Measurements from ENCODE around the gene UCN2. TPM values are rescaled to one million over a fixed set of nuclear protein-coding genes. Genes with fewer than 3 reads are reported as not detected.

UCN2 gene
- total and polyA plus RNA-seq, 2 of the 4 experiments (the other 2 are of a cell fraction): 0.54 to 2.7 TPM

DNA sequence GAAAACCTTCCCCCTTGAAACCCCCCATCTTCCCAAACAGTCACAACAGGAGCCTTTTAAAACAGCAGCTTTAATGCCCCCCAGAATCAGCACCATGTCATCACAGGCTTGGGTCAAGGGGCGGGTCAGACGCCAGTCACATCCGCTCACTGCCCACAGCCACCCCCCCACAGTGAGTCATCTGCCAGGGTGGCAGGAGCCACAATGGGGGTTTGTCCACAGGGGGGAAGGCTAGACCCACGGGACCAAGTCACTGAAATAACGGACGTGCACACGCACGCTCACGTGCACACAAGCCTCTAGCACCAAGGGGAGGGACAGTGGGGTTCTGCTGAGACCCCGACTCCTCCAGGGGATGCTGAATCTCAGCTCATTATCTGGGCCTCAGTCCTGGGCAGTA is 441 bp upstream of the UCN2 start:
- peak overlapping the region; percentile 79 for H2BK20ac ChIP-seq (ENCODE audit: low read depth, low read length)
- peak overlapping the region; percentile 96 for H2AK5ac ChIP-seq (ENCODE audit: low read depth, low read length)
- in situ Hi-C loops (cut with MboI; ENCODE audit: low sequenced_read_pairs) (no loop called here), intact Hi-C loops (cut with micrococcal nuclease) (no loop called here), dilution Hi-C loops (cut with HindIII; ENCODE audit: low sequenced_read_pairs, unreplicated experiment) (no loop called here)
- H4K5ac ChIP-seq (ENCODE audit: low read depth, low read length): peak overlapping the region; percentile 57
- H4K91ac ChIP-seq (ENCODE audit: insufficient read depth, low read depth, low read length): peak overlapping the region; percentile 97
- BruUV-seq (replicated peaks): TSS peak; percentile 96
- peak overlapping the region; percentile 76 for H3K14ac ChIP-seq (replicated peaks; ENCODE audit: low read depth, low read length)
- H2BK15ac ChIP-seq (ENCODE audit: low read depth, low read length): peak overlapping the region; percentile 81
- H2BK5ac ChIP-seq (ENCODE audit: low read depth, low read length, poor library complexity, severe bottlenecking): peak overlapping the region; percentile 78
- no peak overlapping the region for H3K4me3 ChIP-seq (ENCODE audit: insufficient read depth, low read depth, low read length)
- peak overlapping the region; percentile 97 for H2AK9ac ChIP-seq (replicated peaks; ENCODE audit: low read depth, low read length, poor library complexity)
- H3K4me2 ChIP-seq (ENCODE audit: low read depth, low read length): no peak overlapping the region
- no peaks in the 10 kb centered on the region; the same call in 1 of the 2 replicates for H4K20me1 ChIP-seq (ENCODE audit: insufficient read depth, low read length)
- peak overlapping the region; percentile 90 for H2BK120ac ChIP-seq (ENCODE audit: low read depth, low read length)
- no peaks in the 10 kb centered on the region for H3K9me3 ChIP-seq (ENCODE audit: control insufficient read depth, insufficient read depth, low read length)
- peaks cover 36% of the 10 kb centered on the region for H3K9me1 ChIP-seq (ENCODE audit: insufficient read depth, low read length)
- peak overlapping the region; percentile 17 for H3K18ac ChIP-seq (ENCODE audit: low read depth, low read length)
- peak overlapping the region; percentile 62 to 91 for H4K8ac ChIP-seq (ENCODE audit: low read depth in 2 of 2, low read length in 2 of 2)
- peaks cover 40% of the 10 kb centered on the region for H3K4me1 ChIP-seq (ENCODE audit: control insufficient read depth, insufficient read depth, low read length)
- H3K56ac ChIP-seq (ENCODE audit: extremely low read depth, insufficient read depth, low read length): peak overlapping the region; percentile 2; the same call in 1 of the 2 replicates
- H3K9ac ChIP-seq (ENCODE audit: low read depth, low read length): no peak overlapping the region
- H3K27ac ChIP-seq (ENCODE audit: insufficient read depth, low read length): peak overlapping the region; percentile 47
- H3K27me3 ChIP-seq (ENCODE audit: control insufficient read depth, insufficient read depth, low read length): no peaks in the 10 kb centered on the region
- 40% methylated on average over 1 of the region's 10 CpGs; no CpG with 5 or more reads in 1 of the 2 experiments for WGBS, 2 experiments (ENCODE audit: extremely low coverage in 2 of 2, insufficient read length in 1 of 2)
- DNase-seq (peak; percentile 62), ATAC-seq (ENCODE audit: low read depth) (peak; percentile 36)
- ChIA-PET POLR2A (ENCODE audit: unreplicated experiment) (interaction anchor here (0.6 kb wide), 1 partner anchor 404 kb away, joined by 6 read pairs; no protein-coding TSS in a partner anchor), CTCF (interaction anchor here (0.6 to 0.7 kb wide), 3 partner anchors 71 to 1150 kb away, joined by 3 to 4 read pairs (median 3); partner anchors contain the start of gene SLC26A6)
- H3K79me1 ChIP-seq (ENCODE audit: low read depth in 1 of 2, low read length in 2 of 2): peaks cover 14 to 56% of the 10 kb centered on the region in 2 experiments
- peaks cover 37% of the 10 kb centered on the region for H3K36me3 ChIP-seq (ENCODE audit: control insufficient read depth, insufficient read depth, low read length)
- H3K23ac ChIP-seq (ENCODE audit: low read depth, low read length): peak overlapping the region; percentile 36; the same call in 1 of the 2 replicates
- H3K4ac ChIP-seq (ENCODE audit: low read depth, low read length): peak overlapping the region; percentile 85
- H2AFZ ChIP-seq (replicated peaks; ENCODE audit: low read length, poor library complexity): peak overlapping the region; percentile 58
- TF ChIP-seq RAD21 (IDR thresholded peaks at IDR 0.05; ENCODE audit: low read length) (0 out of 2 replicates have a peak, but pooled peaks have one; percentile 25), BHLHE40 (IDR thresholded peaks at IDR 0.05; ENCODE audit: low read depth, low read length) (peak; percentile 71), CEBPB (IDR thresholded peaks at IDR 0.05; ENCODE audit: low read depth, low read length) (no peak), SMC3 (IDR thresholded peaks at IDR 0.05; ENCODE audit: low read depth, low read length) (no peak), RFX5 (IDR thresholded peaks at IDR 0.05; ENCODE audit: low read depth, low read length) (no peak), RCOR1 (IDR thresholded peaks at IDR 0.05; ENCODE audit: insufficient replicate concordance, low read length) (no peak), MAZ (IDR thresholded peaks at IDR 0.05; ENCODE audit: borderline replicate concordance, low read depth, low read length) (peak; percentile 42; the same call in 1 of the 2 replicates), NFE2L2 (IDR thresholded peaks at IDR 0.05; ENCODE audit: low read depth, low read length) (no peak), CHD1 (IDR thresholded peaks at IDR 0.05; ENCODE audit: low read depth, low read length) (no peak), POLR2A (IDR thresholded peaks at IDR 0.05; ENCODE audit: low read depth, low read length) (no peak), MXI1 (IDR thresholded peaks at IDR 0.05; ENCODE audit: borderline replicate concordance, low read depth, low read length) (0 out of 2 replicates have a peak, but pooled peaks have one; percentile 16), MAFK (IDR thresholded peaks at IDR 0.05; ENCODE audit: low read depth, low read length) (no peak), FOS (IDR thresholded peaks at IDR 0.05; ENCODE audit: low read depth, low read length) (peak; percentile 85)
- TF ChIP-seq, protein P1, sequence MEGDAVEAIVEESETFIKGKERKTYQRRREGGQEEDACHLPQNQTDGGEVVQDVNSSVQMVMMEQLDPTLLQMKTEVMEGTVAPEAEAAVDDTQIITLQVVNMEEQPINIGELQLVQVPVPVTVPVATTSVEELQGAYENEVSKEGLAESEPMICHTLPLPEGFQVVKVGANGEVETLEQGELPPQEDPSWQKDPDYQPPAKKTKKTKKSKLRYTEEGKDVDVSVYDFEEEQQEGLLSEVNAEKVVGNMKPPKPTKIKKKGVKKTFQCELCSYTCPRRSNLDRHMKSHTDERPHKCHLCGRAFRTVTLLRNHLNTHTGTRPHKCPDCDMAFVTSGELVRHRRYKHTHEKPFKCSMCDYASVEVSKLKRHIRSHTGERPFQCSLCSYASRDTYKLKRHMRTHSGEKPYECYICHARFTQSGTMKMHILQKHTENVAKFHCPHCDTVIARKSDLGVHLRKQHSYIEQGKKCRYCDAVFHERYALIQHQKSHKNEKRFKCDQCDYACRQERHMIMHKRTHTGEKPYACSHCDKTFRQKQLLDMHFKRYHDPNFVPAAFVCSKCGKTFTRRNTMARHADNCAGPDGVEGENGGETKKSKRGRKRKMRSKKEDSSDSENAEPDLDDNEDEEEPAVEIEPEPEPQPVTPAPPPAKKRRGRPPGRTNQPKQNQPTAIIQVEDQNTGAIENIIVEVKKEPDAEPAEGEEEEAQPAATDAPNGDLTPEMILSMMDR (conservative IDR thresholded peaks at IDR 0.05; ENCODE audit: low read depth, low read length): peak; percentile 24; the same call in 1 of the 2 replicates
- TF ChIP-seq, protein P2, sequence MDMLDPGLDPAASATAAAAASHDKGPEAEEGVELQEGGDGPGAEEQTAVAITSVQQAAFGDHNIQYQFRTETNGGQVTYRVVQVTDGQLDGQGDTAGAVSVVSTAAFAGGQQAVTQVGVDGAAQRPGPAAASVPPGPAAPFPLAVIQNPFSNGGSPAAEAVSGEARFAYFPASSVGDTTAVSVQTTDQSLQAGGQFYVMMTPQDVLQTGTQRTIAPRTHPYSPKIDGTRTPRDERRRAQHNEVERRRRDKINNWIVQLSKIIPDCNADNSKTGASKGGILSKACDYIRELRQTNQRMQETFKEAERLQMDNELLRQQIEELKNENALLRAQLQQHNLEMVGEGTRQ (IDR thresholded peaks at IDR 0.05; ENCODE audit: low read depth, low read length): 0 out of 2 replicates have a peak, but pooled peaks have one; percentile 2
